ENCODE data around the gene FAM32A. TPM values are rescaled to one million over a fixed set of nuclear protein-coding genes. Genes with fewer than 3 reads are reported as not detected.
A peak's percentile ranks its signal among the peaks of the same experiment; 100 is the strongest.

The FAM32A gene
- total and polyA plus RNA-seq, 2 donors (not counting 1 experiment from before 2014, with no cell fraction given): 106 to 141 TPM

DNA sequence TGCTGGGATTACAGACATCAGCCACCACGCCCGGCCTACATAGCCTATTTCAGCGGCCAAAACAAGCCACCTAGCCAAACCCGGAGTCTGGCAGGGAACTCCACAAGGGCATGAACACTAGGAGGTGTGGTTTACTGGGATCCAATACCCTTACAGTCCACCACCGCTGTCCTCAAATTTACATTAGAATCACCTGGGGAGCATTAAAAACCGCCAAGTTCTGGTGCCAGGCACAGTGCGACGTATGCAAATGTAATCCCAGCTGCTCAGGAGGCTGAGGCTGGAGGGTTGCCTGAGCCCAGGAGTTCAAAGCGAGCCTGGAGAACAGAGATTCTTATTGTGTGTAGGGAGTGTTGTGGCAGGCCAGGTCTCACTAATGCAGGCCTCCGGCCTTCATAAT, 8.3 kb downstream of the FAM32A start:
- Histone ChIP-seq H4K20me1 (ENCODE audit: control insufficient read depth, extremely low read depth, insufficient read depth, low read length) (no peaks in the 10 kb centered on the region), H3K27me3 (ENCODE audit: control insufficient read depth, insufficient read depth, low read length) (no peaks in the 10 kb centered on the region), H3K4me3 (replicated peaks in 1 of 4; ENCODE audit: control extremely low read depth in 1 of 4, insufficient read depth in 1 of 4, low read depth in 3 of 4, low read length in 4 of 4) (no peak overlapping the region), H3K4me1 (ENCODE audit: control insufficient read depth, extremely low read depth, insufficient read depth, low read length) (peaks cover 14% of the 10 kb centered on the region), H3K79me2 (ENCODE audit: control insufficient read depth, insufficient read depth, low read length) (peaks cover 12% of the 10 kb centered on the region), H3K9me3 (ENCODE audit: control insufficient read depth, insufficient read depth, low read depth, low read length) (no peaks in the 10 kb centered on the region), H2AFZ (ENCODE audit: low read length) (no peak overlapping the region), H3K36me3 (ENCODE audit: control insufficient read depth, insufficient read depth, low read length) (peaks cover 17% of the 10 kb centered on the region), H3K9ac (ENCODE audit: insufficient read depth, low read length) (no peak overlapping the region), H3K27ac (ENCODE audit: insufficient read depth, low read length) (no peak overlapping the region), H3K4me2 (ENCODE audit: extremely low read depth, insufficient read depth, low read length) (no peak overlapping the region)
- no peak for DNase-seq (ENCODE audit: low read depth in 2 of 2)
- no peak for TF ChIP-seq EZH2 (IDR thresholded peaks at IDR 0.05; ENCODE audit: low read length, missing control alignments)
- TF ChIP-seq, protein P1, sequence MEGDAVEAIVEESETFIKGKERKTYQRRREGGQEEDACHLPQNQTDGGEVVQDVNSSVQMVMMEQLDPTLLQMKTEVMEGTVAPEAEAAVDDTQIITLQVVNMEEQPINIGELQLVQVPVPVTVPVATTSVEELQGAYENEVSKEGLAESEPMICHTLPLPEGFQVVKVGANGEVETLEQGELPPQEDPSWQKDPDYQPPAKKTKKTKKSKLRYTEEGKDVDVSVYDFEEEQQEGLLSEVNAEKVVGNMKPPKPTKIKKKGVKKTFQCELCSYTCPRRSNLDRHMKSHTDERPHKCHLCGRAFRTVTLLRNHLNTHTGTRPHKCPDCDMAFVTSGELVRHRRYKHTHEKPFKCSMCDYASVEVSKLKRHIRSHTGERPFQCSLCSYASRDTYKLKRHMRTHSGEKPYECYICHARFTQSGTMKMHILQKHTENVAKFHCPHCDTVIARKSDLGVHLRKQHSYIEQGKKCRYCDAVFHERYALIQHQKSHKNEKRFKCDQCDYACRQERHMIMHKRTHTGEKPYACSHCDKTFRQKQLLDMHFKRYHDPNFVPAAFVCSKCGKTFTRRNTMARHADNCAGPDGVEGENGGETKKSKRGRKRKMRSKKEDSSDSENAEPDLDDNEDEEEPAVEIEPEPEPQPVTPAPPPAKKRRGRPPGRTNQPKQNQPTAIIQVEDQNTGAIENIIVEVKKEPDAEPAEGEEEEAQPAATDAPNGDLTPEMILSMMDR (conservative IDR thresholded peaks at IDR 0.05 in 1 of 2, IDR thresholded peaks at IDR 0.05 in 1 of 2; ENCODE audit: low read depth in 1 of 2, low read length in 2 of 2): no peak

DNA sequence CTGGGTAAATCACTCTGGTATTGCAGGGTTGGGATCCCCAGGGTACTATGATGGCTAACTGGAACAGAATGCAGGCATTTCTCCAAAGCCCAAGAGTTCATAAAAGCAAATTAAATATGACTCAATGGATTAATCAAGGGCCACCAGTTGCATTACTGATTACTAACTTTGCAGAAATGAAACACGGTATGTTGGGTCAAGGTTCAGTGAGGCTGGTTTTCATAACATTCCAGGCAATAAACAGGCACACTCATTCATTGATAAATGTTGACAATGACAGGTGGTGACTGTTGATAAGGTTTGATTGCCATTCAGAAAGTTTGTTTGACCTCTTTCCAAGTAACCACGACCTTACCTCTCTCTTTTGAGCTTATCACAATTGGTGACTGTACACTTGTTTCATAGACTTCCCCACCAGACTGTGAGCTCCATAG, 12.0 kb downstream of the FAM32A start:
- no peaks in the 10 kb centered on the region for H3K9me3 ChIP-seq (ENCODE audit: control insufficient read depth, insufficient read depth, low read depth, low read length)
- DNase-seq (ENCODE audit: low read depth in 2 of 2): peak; percentile 86 to 90
- H3K4me1 ChIP-seq (ENCODE audit: control insufficient read depth, extremely low read depth, insufficient read depth, low read length): peaks cover 26% of the 10 kb centered on the region
- TF ChIP-seq, protein P1 (conservative IDR thresholded peaks at IDR 0.05 in 1 of 2, IDR thresholded peaks at IDR 0.05 in 1 of 2; ENCODE audit: low read depth in 1 of 2, low read length in 2 of 2): no peak
- TF ChIP-seq EZH2 (IDR thresholded peaks at IDR 0.05; ENCODE audit: low read length, missing control alignments): no peak
- H3K36me3 ChIP-seq (ENCODE audit: control insufficient read depth, insufficient read depth, low read length): peaks cover 13% of the 10 kb centered on the region
- H3K4me3 ChIP-seq (replicated peaks in 1 of 4; ENCODE audit: control extremely low read depth in 1 of 4, insufficient read depth in 1 of 4, low read depth in 3 of 4, low read length in 4 of 4): peak overlapping the region; percentile 81 to 100 (median 90)
- H2AFZ ChIP-seq (ENCODE audit: low read length): no peak overlapping the region
- H3K27ac ChIP-seq (ENCODE audit: insufficient read depth, low read length): peak overlapping the region; percentile 96
- H3K9ac ChIP-seq (ENCODE audit: insufficient read depth, low read length): peak overlapping the region; percentile 96
- peak overlapping the region; percentile 91 for H3K4me2 ChIP-seq (ENCODE audit: extremely low read depth, insufficient read depth, low read length)
- no peaks in the 10 kb centered on the region for H3K27me3 ChIP-seq (ENCODE audit: control insufficient read depth, insufficient read depth, low read length)
- no peaks in the 10 kb centered on the region for H4K20me1 ChIP-seq (ENCODE audit: control insufficient read depth, extremely low read depth, insufficient read depth, low read length)
- peaks cover 42% of the 10 kb centered on the region for H3K79me2 ChIP-seq (ENCODE audit: control insufficient read depth, insufficient read depth, low read length)

DNA sequence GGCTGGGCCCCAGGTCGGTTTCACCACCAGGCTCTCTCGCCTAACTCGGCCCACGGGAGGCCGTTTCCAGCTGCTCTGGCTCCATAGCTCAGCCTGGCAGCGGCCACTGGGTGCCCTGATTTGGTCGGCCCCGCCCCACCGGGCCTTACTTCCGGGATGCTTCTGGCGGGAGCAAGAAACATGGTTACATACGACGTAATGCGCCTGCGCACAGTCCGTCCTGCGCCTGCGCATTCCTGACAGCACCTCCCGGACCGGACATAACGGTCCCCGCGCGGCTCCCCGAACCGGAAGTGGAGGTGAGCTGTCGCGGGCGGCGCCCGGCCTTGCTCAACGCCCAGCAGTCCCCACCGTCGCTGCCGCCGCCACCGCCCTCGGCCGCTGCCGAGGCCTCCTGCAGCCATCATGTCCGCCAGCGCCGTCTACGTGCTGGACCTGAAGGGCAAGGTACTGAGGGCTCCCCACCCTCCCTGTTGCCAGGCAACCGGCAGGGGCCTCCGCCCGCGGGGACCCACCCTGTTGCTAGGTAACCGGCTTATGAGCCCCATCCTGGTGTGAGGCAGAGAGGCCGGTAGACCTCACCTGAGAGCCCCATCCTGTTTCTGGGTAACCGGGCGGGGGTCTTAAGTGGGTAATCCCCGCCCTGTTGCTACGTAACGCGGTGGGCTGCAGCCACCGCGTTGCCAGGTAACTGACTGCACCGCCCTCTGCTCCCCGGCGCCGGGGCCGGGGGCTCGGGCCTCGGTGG, 12.6 kb downstream of the FAM32A start, which contains the start of gene AP1M1:
Gene AP1M1, plus strand, starts transcription at position 290 of the 748 bp plus-strand sequence. Its CDS starts 116 bp downstream, at position 406.
- Histone ChIP-seq H4K20me1 (ENCODE audit: control insufficient read depth, extremely low read depth, insufficient read depth, low read length) (no peaks in the 10 kb centered on the region), H2AFZ (ENCODE audit: low read length) (peak within 1 kb of the TSS; percentile 53), H3K4me3 (replicated peaks in 1 of 4; ENCODE audit: control extremely low read depth in 1 of 4, insufficient read depth in 1 of 4, low read depth in 3 of 4, low read length in 4 of 4) (peak within 1 kb of the TSS; percentile 81 to 100 (median 90)), H3K27me3 (ENCODE audit: control insufficient read depth, insufficient read depth, low read length) (no peaks in the 10 kb centered on the region), H3K36me3 (ENCODE audit: control insufficient read depth, insufficient read depth, low read length) (peaks cover 15% of the 10 kb centered on the region), H3K4me2 (ENCODE audit: extremely low read depth, insufficient read depth, low read length) (peak within 1 kb of the TSS; percentile 100), H3K79me2 (ENCODE audit: control insufficient read depth, insufficient read depth, low read length) (peaks cover 48% of the 10 kb centered on the region), H3K9ac (ENCODE audit: insufficient read depth, low read length) (peak within 1 kb of the TSS; percentile 96), H3K9me3 (ENCODE audit: control insufficient read depth, insufficient read depth, low read depth, low read length) (no peaks in the 10 kb centered on the region), H3K4me1 (ENCODE audit: control insufficient read depth, extremely low read depth, insufficient read depth, low read length) (peaks cover 28% of the 10 kb centered on the region), H3K27ac (ENCODE audit: insufficient read depth, low read length) (peak within 1 kb of the TSS; percentile 96)
- DNase-seq (ENCODE audit: low read depth in 2 of 2): peak; percentile 95 to 97
- no peak for TF ChIP-seq EZH2 (IDR thresholded peaks at IDR 0.05; ENCODE audit: low read length, missing control alignments)
- TF ChIP-seq, protein P1 (conservative IDR thresholded peaks at IDR 0.05 in 1 of 2, IDR thresholded peaks at IDR 0.05 in 1 of 2; ENCODE audit: low read depth in 1 of 2, low read length in 2 of 2): no peak
